ENCODE data around the gene BNIP3.
"Not testable (repeated sequence)": the region's sequence is repeated elsewhere in the genome, so short reads cannot be mapped to it uniquely, and the experiment has no call there.

Gene BNIP3

GRCh38 chr10:131925011-131925649 is 56.6 kb downstream of the BNIP3 start:
- H3K4me1 ChIP-seq (ENCODE audit: insufficient read depth, low read length), result no peaks in the 10 kb centered on the region
- no peak overlapping the region for H3K4me3 ChIP-seq (ENCODE audit: low read depth in 1 of 2, low read length in 2 of 2)
- no peaks in the 10 kb centered on the region for H3K27me3 ChIP-seq (ENCODE audit: control insufficient read depth in 1 of 2, insufficient read depth in 2 of 2, low read length in 2 of 2)
- H3K9ac ChIP-seq (ENCODE audit: low read length), result no peak overlapping the region
- no peaks in the 10 kb centered on the region for H3K36me3 ChIP-seq (ENCODE audit: insufficient read depth, low read length)
- no peak overlapping the region for H3K27ac ChIP-seq (ENCODE audit: low read depth, low read length)
- no peaks in the 10 kb centered on the region for H3K9me3 ChIP-seq (ENCODE audit: low read length)

GRCh38 chr10:131923038-131923756 is 58.5 kb downstream of the BNIP3 start:
- no peaks in the 10 kb centered on the region for H3K9me3 ChIP-seq (ENCODE audit: low read length)
- H3K36me3 ChIP-seq (ENCODE audit: insufficient read depth, low read length), result no peaks in the 10 kb centered on the region
- H3K27ac ChIP-seq (ENCODE audit: low read depth, low read length), result no peak overlapping the region
- H3K9ac ChIP-seq (ENCODE audit: low read length), result no peak overlapping the region
- H3K4me3 ChIP-seq (ENCODE audit: low read depth in 1 of 2, low read length in 2 of 2), result no peak overlapping the region
- H3K4me1 ChIP-seq (ENCODE audit: insufficient read depth, low read length), result no peaks in the 10 kb centered on the region
- no peaks in the 10 kb centered on the region for H3K27me3 ChIP-seq (ENCODE audit: control insufficient read depth in 1 of 2, insufficient read depth in 2 of 2, low read length in 2 of 2)

GRCh38 chr10:131921184-131921583 is 60.5 kb downstream of the BNIP3 start:
- Histone ChIP-seq H3K4me3 (ENCODE audit: low read depth in 1 of 2, low read length in 2 of 2) (no peak overlapping the region), H3K4me1 (ENCODE audit: insufficient read depth, low read length) (no peaks in the 10 kb centered on the region), H3K9me3 (ENCODE audit: low read length) (no peaks in the 10 kb centered on the region), H3K27ac (ENCODE audit: low read depth, low read length) (no peak overlapping the region), H3K27me3 (ENCODE audit: control insufficient read depth in 1 of 2, insufficient read depth in 2 of 2, low read length in 2 of 2) (no peaks in the 10 kb centered on the region), H3K9ac (ENCODE audit: low read length) (no peak overlapping the region), H3K36me3 (ENCODE audit: insufficient read depth, low read length) (no peaks in the 10 kb centered on the region)

GRCh38 chr10:131920693-131921092 is 61.0 kb downstream of the BNIP3 start:
- Histone ChIP-seq H3K4me3 (ENCODE audit: low read depth in 1 of 2, low read length in 2 of 2) (no peak overlapping the region), H3K27ac (ENCODE audit: low read depth, low read length) (no peak overlapping the region), H3K9ac (ENCODE audit: low read length) (no peak overlapping the region), H3K36me3 (ENCODE audit: insufficient read depth, low read length) (no peaks in the 10 kb centered on the region), H3K9me3 (ENCODE audit: low read length) (no peaks in the 10 kb centered on the region), H3K27me3 (ENCODE audit: control insufficient read depth in 1 of 2, insufficient read depth in 2 of 2, low read length in 2 of 2) (no peaks in the 10 kb centered on the region), H3K4me1 (ENCODE audit: insufficient read depth, low read length) (no peaks in the 10 kb centered on the region)

DNA sequence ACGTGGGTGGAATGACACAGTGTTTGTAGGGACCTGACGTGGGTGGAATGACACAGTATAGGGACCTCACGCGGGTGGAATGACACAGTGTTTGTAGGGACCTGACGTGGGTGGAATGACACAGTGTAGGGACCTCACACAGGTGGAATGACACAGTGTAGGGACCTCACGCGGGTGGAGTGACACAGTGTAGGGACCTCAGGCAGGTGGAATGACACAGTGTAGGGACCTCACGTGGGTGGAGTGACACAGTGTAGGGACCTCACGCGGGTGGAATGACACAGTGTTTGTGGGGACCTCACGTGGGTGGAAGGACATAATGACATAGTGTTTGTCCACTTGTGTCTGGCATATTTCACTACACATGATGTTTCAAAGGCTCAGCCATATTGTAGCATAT is 61.6 kb downstream of the BNIP3 start:
- H3K27ac ChIP-seq (ENCODE audit: low read depth, low read length), result no peak overlapping the region
- H3K36me3 ChIP-seq (ENCODE audit: insufficient read depth, low read length), result no peaks in the 10 kb centered on the region
- no peak overlapping the region for H3K4me3 ChIP-seq (ENCODE audit: low read depth in 1 of 2, low read length in 2 of 2)
- no peak overlapping the region for H3K9ac ChIP-seq (ENCODE audit: low read length)
- no peaks in the 10 kb centered on the region for H3K27me3 ChIP-seq (ENCODE audit: control insufficient read depth in 1 of 2, insufficient read depth in 2 of 2, low read length in 2 of 2)
- H3K4me1 ChIP-seq (ENCODE audit: insufficient read depth, low read length), result no peaks in the 10 kb centered on the region
- H3K9me3 ChIP-seq (ENCODE audit: low read length), result no peaks in the 10 kb centered on the region

- not testable (repeated sequence) for H3K4me1 ChIP-seq (ENCODE audit: insufficient read depth, low read length); H3K27me3 ChIP-seq (ENCODE audit: control insufficient read depth in 1 of 2, insufficient read depth in 2 of 2, low read length in 2 of 2); H3K27ac ChIP-seq (ENCODE audit: low read depth, low read length); H3K9me3 ChIP-seq (ENCODE audit: low read length); H3K9ac ChIP-seq (ENCODE audit: low read length); H3K36me3 ChIP-seq (ENCODE audit: insufficient read depth, low read length); H3K4me3 ChIP-seq (ENCODE audit: low read depth in 1 of 2, low read length in 2 of 2)
Measured at GRCh38 chr10:131919461-131919860, 62.3 kb downstream of the BNIP3 start.
